HepG2 (cell line): Measurements from ENCODE around the gene IRX5.

Source experiments
- MYNN ChIP-seq: sonication (generic); formaldehyde crosslinking; IDR thresholded peaks from 2 replicates; pipeline ENCODE4 v1.4.0; 2020; ENCODE audit warnings: mild to moderate bottlenecking, low read depth, missing genetic modification reagents
- TFDP2 ChIP-seq: sonication (generic); formaldehyde crosslinking; IDR thresholded peaks from 2 replicates; pipeline ENCODE4 v1.4.0; 2020; ENCODE audit warnings: missing genetic modification reagents
- UBTF ChIP-seq: sonication (generic); formaldehyde crosslinking; IDR thresholded peaks from 2 replicates; pipeline ENCODE4 v1.4.0; 2020; ENCODE audit warnings: mild to moderate bottlenecking, missing genetic modification reagents
- ZNF44 ChIP-seq: sonication (generic); formaldehyde crosslinking; IDR thresholded peaks from 2 replicates; pipeline ENCODE4 v1.5.1; 2020; ENCODE audit warnings: mild to moderate bottlenecking, missing genetic modification reagents
- ZNF512B ChIP-seq: sonication (generic); formaldehyde crosslinking; IDR thresholded peaks from 2 replicates; pipeline ENCODE4 v1.5.1; 2020; ENCODE audit warnings: missing genetic modification reagents, mild to moderate bottlenecking, borderline replicate concordance

- TF ChIP-seq MYNN (CRISPR knock-in tag) (no peak), UBTF (CRISPR knock-in tag) (no peak), ZNF512B (CRISPR knock-in tag) (no peak), ZNF44 (no peak), TFDP2 (no peak)
These were observed 13.3 kb downstream of the IRX5 start for GRCh38 chr16:54944002-54944401.
